ENCODE data around the gene BAIAP2L1.
"Not testable (repeated sequence)": the region's sequence is repeated elsewhere in the genome, so short reads cannot be mapped to it uniquely, and the experiment has no call there.

Gene BAIAP2L1

DNA sequence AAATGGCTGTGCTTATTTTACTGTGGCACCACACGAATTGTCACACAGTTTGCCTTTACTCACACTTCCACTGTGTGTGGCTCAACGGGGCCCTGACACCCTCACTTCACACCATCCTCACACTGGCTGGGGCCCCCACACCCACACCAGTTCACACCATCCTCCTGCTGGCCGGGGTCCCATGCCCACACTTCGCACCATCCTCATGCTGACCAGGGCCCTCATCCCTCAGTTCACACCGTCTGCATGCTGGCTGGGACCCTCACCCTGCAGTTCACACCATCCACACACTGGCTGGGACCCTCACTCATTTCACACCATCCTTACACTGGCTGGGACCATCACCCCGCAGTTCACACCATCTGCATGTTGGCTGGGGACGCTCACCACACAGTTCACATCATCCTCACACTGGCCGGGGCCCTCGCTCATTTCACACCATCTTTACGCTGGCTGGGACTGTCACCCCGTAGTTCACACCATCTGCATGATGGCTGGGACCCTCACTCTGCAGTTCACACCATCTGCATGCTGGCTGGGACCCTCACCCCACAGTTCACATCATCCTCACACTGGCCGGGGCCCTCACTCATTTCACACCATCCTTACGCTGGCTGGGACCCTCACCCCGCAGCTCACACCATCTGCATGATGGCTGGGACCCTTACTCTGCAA, 83.4 kb downstream of the BAIAP2L1 start:
- DNase-seq, result no peak

DNA sequence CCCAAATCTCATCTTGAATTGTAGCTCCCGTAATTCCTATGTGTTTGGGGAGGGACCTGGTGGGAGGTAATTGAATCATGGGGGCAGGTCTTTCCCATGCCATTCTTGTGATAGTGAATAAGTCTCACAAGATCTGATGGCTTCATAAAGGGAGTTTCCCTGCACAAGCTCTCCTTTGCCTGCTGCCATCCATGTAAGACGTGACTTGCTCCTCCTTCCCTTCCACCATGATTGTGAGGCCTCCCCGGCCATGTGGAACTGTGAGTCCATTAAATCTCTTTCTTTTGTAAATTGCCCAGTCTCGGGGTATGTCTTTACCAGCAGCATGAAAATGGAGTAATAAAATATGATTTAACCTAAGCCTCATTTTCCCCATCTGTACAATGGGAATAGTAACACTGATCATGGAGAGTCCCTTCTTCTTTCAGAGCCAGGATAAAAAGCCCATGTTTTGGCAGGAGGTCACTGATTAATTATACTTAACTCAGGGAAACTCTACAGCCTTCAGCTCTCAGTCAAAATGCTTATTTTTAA, 84.8 kb downstream of the BAIAP2L1 start:
- DNase-seq, result not testable (repeated sequence)

GRCh38 chr7:98315318-98315993, 85.4 kb downstream of the BAIAP2L1 start:
- no peak for DNase-seq

DNA sequence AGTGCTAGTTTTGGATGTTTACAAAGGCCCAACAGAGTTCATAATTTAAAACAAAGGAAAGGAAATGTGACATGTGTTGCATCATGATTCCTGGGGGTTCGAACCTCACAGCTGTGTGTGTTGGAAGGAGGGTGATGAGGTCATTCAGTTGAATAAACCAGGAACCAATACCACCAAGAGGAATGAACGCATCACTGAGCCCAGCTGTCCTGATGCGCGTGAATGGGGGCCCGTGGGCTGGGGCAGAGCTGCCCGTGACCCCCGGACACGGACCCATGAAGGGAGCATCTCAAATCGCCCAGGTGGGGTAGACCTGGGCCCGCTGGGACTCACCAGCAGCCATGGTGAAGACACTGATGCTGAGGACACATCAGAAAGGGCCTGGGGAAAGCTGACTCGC, 86.4 kb downstream of the BAIAP2L1 start:
- no peak for DNase-seq

DNA sequence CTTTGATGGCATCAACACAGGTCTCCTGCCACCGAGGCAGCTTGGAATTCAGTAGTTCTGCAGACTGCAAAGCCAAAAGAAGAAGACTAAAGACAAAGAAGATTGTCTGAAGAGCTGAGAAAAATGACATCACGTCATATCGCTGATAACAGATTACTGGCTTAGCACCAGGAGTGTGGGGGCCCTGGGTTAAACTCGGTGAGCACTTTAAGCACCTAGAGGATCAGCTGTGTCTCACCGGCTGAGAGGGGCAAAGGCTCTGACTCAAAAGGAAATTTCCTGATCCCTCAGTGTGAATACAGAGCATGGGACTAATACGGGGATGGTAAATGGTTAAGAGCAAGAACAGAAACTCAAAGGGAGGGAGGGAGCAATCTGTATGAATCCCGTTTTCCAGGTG, 88.7 kb downstream of the BAIAP2L1 start:
- DNase-seq, result no peak

DNA sequence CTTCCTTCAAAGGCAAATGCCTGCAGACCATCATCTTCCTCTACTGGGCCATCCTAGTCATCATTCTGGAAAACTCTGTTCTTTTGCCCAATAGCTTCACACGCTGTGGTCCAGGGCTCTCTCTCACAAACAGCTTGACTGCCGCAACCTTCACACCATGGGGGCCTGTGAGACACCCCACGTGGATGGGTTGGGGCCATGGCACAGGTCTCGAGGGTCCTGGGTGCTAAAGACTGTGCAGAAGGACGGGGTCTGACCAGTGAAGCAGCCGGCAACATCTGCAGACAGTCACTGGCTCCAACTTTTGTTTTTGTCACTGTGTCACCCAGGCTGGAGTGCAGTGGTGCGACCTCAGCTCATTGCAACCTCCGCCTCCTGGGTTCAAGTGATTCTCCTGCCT, 91.3 kb downstream of the BAIAP2L1 start:
- no peak for DNase-seq

GRCh38 chr7:98307971-98308466, 92.9 kb downstream of the BAIAP2L1 start:
- no peak for DNase-seq

- DNase-seq, result no peak
Observed at GRCh38 chr7:98305951-98306535, 94.8 kb downstream of the BAIAP2L1 start.

DNA sequence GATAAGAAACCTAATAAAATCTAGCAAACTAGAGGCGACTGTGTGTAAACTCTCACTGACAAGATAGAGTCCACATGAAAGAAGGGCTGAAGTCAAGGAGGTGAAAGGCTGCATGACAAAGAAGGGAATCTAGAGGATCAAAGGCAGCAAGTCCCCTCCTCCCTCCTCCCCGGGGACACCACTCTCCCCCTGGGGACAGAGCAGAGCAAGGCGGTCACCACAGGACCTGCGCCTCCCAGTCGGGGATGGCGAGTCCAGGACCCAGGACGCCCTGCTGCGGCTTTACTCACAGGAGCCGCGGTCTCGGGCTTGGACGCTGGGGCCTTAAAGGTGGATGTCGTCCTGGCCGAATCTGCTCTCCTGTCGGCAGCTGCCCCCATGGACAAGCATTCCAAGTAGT, 97.0 kb downstream of the BAIAP2L1 start:
- DNase-seq, result no peak

DNA sequence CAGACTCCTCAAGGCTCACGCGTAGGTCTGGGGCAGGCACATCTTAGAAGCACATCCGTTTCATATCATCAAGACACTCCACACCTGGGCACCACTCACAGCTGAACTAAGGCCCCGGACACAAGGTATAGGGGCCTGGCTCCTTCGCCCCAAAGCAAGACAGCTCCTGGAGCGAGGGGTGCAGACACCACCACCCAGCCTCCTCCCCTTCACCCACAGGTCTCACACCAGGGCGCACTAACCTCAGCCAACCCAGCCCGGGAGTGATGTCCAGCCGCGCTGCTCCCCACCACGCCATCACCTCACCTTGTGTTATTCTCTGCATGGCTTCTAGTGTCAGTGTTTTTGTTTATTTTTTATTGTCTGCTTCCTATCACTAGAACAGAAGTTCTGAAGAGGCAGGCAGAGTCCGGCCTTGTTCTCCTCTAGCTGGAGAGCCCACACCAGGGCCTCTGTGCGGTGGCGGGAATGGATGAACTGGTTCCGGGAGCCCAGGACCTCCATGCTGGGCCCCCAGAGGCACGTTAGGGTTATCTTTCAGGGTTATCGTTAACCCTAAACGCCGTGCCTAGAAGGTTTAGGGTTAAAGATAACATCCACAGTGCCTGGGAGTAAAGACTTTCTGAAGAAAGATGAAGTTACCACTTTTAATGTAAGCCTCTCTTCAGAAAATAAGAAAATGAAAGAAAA, 97.6 kb downstream of the BAIAP2L1 start:
- DNase-seq, result no peak

GRCh38 chr7:98301693-98302470, 99.0 kb downstream of the BAIAP2L1 start:
- no peak for DNase-seq

DNA sequence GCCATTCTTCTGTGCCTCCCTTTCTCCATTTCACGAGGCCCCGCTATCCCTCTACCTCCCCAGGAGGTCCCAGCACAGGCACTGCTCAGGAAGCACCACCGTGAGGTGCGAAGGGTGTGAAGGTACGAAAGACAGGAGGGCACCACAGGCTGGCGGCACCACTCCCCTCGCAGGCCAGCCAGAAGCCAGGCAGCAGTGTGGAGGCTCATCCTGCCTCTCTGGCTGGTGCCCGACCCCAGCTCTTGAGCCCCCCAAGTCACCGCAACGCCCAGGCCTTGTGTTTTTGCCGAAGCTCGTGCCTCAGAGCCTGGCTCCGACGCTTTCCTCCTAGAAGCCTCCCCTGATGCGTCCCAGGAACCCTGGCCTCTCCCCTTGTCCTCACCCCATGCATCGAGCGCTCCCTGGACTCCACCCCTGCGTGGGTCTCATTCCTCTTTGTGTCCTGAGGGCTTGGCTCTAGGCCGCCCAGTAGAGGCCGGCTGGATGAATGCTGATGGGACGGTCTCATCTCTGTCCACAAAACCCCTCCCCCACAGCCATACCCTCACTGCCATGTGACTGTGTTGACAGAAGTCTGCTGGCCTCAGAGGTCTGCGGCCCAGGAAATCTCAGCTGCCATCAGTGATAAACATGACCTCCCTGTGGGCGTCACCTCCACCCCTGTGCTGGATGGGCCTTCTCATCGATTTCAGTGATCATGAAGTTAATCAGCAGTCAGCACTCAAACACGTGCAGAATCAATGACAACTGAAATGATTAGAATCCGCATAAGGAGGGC, 100.1 kb downstream of the BAIAP2L1 start:
- no peak for DNase-seq

GRCh38 chr7:98297626-98298286, 103.1 kb downstream of the BAIAP2L1 start:
- DNase-seq, result no peak

- DNase-seq, result no peak
Observed at GRCh38 chr7:98296833-98297232, 104.1 kb downstream of the BAIAP2L1 start.

DNA sequence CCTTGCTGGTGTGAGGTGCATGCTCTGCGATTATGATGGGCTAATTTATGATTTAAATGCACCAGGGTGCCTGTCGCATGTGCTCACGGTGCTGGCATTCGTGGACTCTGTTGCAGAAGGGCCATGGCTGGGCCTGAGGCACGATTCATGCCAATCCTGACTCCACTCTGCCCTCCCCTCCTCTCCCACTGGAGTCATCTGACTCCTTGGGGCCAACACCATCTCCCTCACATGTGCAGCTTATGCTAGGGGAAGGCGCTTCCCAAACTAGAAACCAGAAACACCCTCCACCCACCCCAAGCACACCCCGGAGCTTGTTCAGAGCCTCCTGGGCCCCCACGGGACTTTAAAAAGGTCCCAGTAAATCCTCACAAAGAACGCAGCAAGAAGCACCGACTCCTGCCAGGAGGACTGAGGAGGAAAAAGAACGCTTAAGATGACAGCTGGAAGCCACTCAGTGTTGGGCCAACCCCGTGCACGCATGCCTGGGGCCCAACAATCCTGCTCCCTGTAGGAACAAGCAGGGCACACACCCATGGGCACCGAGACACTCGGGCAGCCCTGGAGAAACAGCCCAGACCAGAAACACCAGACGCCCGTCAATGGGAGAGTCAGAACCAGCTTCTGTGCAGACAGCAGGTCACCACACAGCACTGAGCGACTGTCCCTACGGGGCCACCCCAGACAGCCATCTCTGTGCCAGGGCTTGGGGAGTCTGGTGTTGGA, 105.3 kb downstream of the BAIAP2L1 start:
- DNase-seq, result no peak

DNA sequence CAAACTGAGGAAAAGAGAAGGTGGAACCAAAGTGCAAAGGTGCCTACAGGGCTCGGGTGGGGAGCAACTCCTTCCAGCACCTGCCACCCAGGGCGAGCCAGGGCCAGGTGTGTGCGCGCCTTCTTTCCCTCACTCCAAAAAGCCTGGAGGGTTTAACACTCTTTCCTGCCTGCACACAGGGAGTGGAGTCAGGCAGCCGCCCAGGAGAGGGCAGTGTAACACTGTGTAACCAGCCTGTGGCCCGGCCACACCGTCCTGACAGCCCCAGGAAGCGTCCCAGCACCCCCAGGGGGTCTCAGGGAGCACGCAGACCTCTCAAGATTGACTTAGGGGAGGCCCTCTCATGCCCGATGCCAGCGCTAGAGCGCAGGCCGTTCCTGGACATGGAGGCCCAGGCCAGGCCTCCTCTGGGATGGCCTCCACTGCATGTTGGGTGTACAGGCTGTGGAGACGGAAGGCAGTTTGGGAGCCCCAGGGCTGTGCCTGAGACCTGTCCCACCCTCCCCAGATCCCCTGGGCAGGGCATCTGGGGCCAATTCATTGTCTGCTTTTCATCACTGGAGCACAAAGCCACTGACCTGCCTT, 106.0 kb downstream of the BAIAP2L1 start:
- peak; percentile 26 for DNase-seq

GRCh38 chr7:98294326-98294725, 106.6 kb downstream of the BAIAP2L1 start:
- DNase-seq, result no peak

GRCh38 chr7:98293746-98294145, 107.1 kb downstream of the BAIAP2L1 start:
- no peak for DNase-seq

GRCh38 chr7:98293265-98293664, 107.6 kb downstream of the BAIAP2L1 start:
- no peak for DNase-seq

DNA sequence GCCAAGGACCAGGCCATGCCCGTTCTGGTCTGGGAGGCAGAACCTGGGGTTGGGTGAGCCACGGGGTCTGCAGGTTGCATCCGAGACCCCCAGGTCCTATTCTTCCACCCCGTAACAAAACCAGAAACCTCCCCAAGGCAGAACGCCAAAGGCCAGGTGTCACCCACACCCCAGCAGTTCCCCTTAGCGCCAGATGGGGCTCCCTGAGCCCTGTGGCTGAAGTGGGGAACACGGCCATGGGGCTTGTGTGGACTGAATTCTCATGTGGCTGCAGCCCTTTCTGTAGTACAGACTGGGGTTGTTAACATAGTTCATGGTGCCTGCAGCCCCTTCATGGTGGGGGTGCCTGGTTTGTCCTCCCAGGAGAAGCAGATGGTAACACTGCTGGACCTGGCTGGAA, 109.2 kb downstream of the BAIAP2L1 start:
- no peak for DNase-seq
